Choroid plexus epithelial cell (primary cell): Measurements from ENCODE around the gene ENTHD1.

ENCODE experiments used
- DNase-seq: peaks from one replicate; pipeline ENCODE4 v3.0.0-alpha.2; 2010; ENCODE audit warnings: low read depth
- H3K4me3 ChIP-seq: 2 replicates; pipeline ENCODE4 v1.5.1; 2011; ENCODE audit warnings: low read depth, mild to moderate bottlenecking, control low read depth, low read length, moderate library complexity
- CTCF ChIP-seq: conservative IDR thresholded peaks from 2 replicates; pipeline ENCODE4 v1.5.1; 2011; ENCODE audit warnings: low read depth, mild to moderate bottlenecking, control low read depth, inconsistent platforms, low read length, moderate library complexity

ENTHD1 gene

GRCh38 chr22:39932918-39933649 is 39.5 kb upstream of the ENTHD1 start:
- TF ChIP-seq CTCF: peak; percentile 83
- peak; percentile 59 for DNase-seq

DNA sequence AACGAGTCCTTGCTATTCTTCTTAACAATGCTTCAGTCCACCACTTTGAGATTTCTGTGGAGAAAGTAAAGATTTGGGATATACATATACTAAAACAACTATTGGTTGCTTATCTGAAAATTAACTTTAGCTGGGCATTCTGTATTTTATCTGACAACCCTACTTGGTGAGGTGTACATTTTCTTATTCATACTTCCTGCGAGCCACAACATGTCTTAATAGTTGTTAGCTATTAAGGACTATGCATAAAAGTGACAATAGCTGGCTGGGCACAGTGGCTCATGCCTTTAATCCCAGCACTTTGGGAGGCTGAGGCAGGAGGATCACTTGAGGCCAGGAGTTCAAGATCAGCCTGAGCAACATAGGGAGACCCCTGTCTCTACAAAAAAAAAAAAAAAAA is 38.6 kb upstream of the ENTHD1 start:
- no peak overlapping the region for H3K4me3 ChIP-seq
- TF ChIP-seq CTCF: no peak
- DNase-seq: no peak

More at GRCh38 chr22:39932918-39933649, 39.5 kb upstream of the ENTHD1 start:
- H3K4me3 ChIP-seq: no peak overlapping the region

DNA sequence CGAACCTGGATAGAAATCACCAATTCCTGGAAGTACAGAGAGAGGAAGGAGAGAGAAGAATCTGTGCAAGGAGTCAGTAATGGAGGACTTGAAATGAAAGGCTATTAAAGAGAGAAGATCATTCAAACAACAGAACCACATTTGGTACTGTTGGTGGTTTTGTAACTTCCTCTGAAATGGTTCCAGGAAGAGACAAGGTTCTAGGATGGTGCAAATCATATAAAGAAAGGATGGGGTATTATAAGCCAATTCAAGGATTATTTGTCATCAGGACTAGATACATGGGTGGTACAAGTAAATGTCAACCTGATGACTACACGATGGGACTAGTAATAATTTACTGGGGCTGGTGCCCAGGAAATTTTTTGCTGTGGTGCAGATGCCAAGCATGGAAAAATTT is 37.7 kb upstream of the ENTHD1 start:
- no peak overlapping the region for H3K4me3 ChIP-seq
- no peak for DNase-seq
- no peak for TF ChIP-seq CTCF

DNA sequence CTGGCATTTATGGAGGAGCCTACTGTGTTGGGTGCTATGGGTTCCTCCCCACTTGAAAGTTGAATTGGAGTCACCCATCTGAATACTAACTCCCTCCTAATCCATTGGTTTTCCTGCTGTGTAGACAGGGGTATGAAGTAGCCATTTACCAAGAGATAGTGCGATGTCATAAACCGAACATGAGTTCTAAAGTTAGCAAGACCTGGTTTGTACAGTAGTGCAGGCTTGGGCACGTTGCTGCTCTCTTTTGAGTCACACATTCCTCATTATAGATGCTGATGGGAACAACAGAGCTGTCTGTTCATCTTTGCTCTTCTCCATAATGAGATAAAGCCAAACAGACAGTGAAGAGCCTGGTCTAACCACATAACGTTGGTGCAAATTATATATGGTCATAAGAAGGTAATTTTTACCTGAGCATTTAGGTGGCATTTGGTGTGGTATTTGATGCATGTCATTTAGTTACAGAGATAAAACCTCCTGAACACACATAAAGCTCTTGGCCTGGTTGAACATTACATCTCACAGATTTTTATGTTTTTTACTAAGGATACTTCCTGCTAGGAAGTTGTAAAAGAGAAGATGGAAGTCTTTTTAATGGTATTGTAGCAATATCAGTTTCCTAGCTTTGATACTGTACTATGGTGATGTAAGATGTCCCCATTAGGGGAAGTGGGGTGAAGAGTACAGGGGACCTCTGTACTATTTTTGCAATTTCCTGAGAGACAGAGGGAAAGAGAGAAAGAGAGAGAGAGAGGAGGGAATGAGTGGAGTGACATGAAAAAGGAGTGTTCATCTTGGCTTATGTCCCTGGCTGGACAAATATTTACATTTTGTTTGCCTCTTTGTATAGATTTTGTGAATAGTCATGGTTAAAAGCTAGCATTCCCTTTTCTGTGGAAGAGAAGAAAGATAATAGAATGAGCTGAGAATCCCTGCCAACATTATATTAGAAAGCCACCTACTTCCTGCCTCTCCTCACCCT is 35.3 kb upstream of the ENTHD1 start:
- no peak overlapping the region for H3K4me3 ChIP-seq
- no peak for DNase-seq
- no peak for TF ChIP-seq CTCF

GRCh38 chr22:39927544-39927943 is 34.0 kb upstream of the ENTHD1 start:
- DNase-seq: no peak
- peak; percentile 18 for TF ChIP-seq CTCF
- no peak overlapping the region for H3K4me3 ChIP-seq

DNA sequence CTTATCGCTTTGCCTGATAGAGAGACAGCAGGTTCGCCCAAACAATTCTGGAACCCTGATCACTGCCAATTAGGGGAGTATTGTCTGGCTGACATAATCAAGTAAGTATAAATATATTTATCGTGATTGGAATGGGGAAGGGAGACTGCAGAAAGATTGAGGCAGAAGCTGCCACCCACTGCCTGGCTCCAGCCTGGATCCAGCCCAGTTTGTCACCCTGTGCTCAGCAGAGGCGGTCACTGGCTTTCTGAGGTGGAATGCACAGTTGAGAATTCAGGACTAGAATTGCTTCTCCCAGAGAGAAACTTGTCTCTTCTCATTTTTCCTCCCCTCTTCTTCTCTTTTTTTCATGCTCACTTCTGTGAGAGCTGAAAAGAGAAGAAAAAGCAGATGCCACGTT is 33.2 kb upstream of the ENTHD1 start:
- TF ChIP-seq CTCF: no peak
- no peak for DNase-seq
- H3K4me3 ChIP-seq: no peak overlapping the region
